ENCODE measurements around the gene AP2B1.
"Not testable (repeated sequence)": the region's sequence is repeated elsewhere in the genome, so short reads cannot be mapped to it uniquely, and the experiment has no call there.

AP2B1 gene

GRCh38 chr17:35750526-35751395, 163.6 kb downstream of the AP2B1 start:
- DNase-seq: no peak

- DNase-seq: not testable (repeated sequence)
Measured at GRCh38 chr17:35751541-35751940, 164.4 kb downstream of the AP2B1 start.

- no peak for DNase-seq
Measured at GRCh38 chr17:35752471-35752870, 165.3 kb downstream of the AP2B1 start.

- DNase-seq: no peak
Measured at GRCh38 chr17:35752945-35753764, 166.0 kb downstream of the AP2B1 start, which contains the start of gene GAS2L2. Gene GAS2L2 (minus strand): TSS chr17:35753239. CDS start chr17:35752850, 389 bp downstream.

- no peak for DNase-seq
Measured at GRCh38 chr17:35757243-35757642, 170.1 kb downstream of the AP2B1 start.

GRCh38 chr17:35760587-35760986, 173.5 kb downstream of the AP2B1 start, which contains the start of gene C17orf50:
Gene C17orf50 (plus strand): TSS chr17:35760887. CDS start chr17:35760942, 55 bp downstream.
- DNase-seq: no peak

GRCh38 chr17:35761601-35762000, 174.5 kb downstream of the AP2B1 start:
- no peak for DNase-seq

- DNase-seq: no peak
Measured at GRCh38 chr17:35763767-35764122, 176.6 kb downstream of the AP2B1 start.

GRCh38 chr17:35764123-35764991, 177.2 kb downstream of the AP2B1 start:
- DNase-seq: peak; percentile 92 to 97 (median 95)

- DNase-seq: no peak
Measured at GRCh38 chr17:35765086-35765710, 178.1 kb downstream of the AP2B1 start.

GRCh38 chr17:35765756-35766488, 178.8 kb downstream of the AP2B1 start:
- no peak for DNase-seq

GRCh38 chr17:35766489-35766877, 179.4 kb downstream of the AP2B1 start:
- no peak for DNase-seq

GRCh38 chr17:35766903-35767510, 179.9 kb downstream of the AP2B1 start:
- peak; percentile 55 to 59 (median 57) for DNase-seq

GRCh38 chr17:35768797-35769196, 181.7 kb downstream of the AP2B1 start:
- DNase-seq: no peak

- DNase-seq: no peak
Measured at GRCh38 chr17:35769895-35770486, 182.9 kb downstream of the AP2B1 start.

GRCh38 chr17:35773129-35773528, 186.0 kb downstream of the AP2B1 start:
- no peak for DNase-seq

- no peak for DNase-seq
Measured at GRCh38 chr17:35773679-35774425, 186.7 kb downstream of the AP2B1 start.

GRCh38 chr17:35774499-35774898, 187.4 kb downstream of the AP2B1 start:
- DNase-seq: no peak

- DNase-seq: no peak
Measured at GRCh38 chr17:35775039-35775438, 187.9 kb downstream of the AP2B1 start.

- DNase-seq: no peak
Measured at GRCh38 chr17:35775583-35775982, 188.5 kb downstream of the AP2B1 start.

Measured in suppressor macrophage treated with lipopolysaccharide for 1 hour (primary cell).